ENCODE results near the gene TPO.

Gene TPO

DNA sequence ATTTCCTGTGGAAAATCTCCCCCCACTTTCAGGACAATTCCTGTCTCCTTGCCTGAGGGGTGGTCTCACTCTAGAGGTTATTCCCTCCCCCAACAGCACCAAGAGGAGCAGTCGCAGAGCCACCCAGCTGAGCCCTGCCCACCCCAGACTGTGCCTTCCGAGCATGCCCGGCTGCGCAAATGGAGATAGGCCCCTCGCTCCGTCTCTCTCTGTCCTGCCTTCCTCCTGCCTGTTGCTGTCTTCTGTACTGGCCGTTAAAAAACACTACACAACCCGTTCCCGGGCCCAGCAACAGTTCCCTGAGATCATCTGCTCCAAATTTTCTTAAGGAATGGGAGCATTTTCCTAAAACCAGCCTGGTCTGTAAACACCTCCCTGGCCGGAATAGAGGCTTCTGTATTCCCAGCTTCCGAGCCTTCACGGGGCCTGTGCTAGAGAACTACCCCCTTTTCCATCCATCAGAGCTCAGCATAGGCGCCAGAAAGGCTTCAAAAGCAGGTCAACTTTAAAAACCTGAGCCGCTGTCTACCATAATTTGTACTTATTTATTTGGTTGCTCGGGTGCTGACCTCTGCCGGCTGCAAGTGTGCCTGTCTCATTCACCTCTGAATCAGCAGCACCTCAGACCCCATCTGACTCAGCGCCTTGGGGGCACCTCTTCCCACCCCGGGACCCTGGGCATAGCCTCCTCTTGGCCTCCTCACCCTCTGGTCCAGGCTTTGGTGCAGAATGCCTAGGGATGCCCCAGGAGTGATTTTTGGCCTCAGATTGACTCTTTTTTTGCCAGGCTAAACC lies 171.6 kb downstream of the TPO start:
- H3K27me3 ChIP-seq (ENCODE audit: insufficient read depth, poor library complexity, severe bottlenecking), result no peaks in the 10 kb centered on the region
- peak; percentile 12; the same call in 1 of the 3 replicates for ATAC-seq (ENCODE audit: low read depth)
- H3K9me3 ChIP-seq (ENCODE audit: severe bottlenecking), result no peaks in the 10 kb centered on the region
- DNase-seq (ENCODE audit: low spot score), result peak; percentile 46
- H3K36me3 ChIP-seq (ENCODE audit: low read depth), result no peaks in the 10 kb centered on the region
- TF ChIP-seq, protein P1, sequence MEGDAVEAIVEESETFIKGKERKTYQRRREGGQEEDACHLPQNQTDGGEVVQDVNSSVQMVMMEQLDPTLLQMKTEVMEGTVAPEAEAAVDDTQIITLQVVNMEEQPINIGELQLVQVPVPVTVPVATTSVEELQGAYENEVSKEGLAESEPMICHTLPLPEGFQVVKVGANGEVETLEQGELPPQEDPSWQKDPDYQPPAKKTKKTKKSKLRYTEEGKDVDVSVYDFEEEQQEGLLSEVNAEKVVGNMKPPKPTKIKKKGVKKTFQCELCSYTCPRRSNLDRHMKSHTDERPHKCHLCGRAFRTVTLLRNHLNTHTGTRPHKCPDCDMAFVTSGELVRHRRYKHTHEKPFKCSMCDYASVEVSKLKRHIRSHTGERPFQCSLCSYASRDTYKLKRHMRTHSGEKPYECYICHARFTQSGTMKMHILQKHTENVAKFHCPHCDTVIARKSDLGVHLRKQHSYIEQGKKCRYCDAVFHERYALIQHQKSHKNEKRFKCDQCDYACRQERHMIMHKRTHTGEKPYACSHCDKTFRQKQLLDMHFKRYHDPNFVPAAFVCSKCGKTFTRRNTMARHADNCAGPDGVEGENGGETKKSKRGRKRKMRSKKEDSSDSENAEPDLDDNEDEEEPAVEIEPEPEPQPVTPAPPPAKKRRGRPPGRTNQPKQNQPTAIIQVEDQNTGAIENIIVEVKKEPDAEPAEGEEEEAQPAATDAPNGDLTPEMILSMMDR (IDR thresholded peaks at IDR 0.05; ENCODE audit: poor library complexity, severe bottlenecking), result peak; percentile 57
- H3K4me3 ChIP-seq (ENCODE audit: severe bottlenecking), result no peak overlapping the region
- H3K27ac ChIP-seq (ENCODE audit: poor library complexity, severe bottlenecking), result no peak overlapping the region
- peaks cover 14% of the 10 kb centered on the region for H3K4me1 ChIP-seq (ENCODE audit: insufficient read depth, poor library complexity, severe bottlenecking)

DNA sequence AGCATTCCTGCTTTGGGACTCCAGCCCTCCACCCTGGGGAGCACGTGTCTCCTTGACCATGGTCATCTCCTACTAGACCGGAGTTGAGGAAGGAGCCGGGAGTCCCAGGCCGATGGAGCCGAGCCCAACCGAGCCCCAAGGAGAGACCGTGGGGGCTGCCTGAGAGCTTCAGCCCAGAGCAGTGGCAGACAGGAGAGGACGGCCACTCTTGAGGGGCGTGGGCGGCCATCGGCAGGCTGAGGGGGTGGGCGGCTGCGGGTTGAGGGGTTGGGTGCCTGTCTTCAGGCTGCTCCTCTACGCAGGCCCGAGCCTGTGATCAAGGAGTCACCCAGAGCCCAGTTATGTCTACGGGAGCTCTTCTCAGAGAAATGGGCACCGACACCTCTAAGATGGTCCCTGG lies 172.4 kb downstream of the TPO start:
- Histone ChIP-seq H3K27ac (ENCODE audit: poor library complexity, severe bottlenecking) (peak overlapping the region; percentile 43), H3K4me3 (ENCODE audit: severe bottlenecking) (no peak overlapping the region), H3K4me1 (ENCODE audit: insufficient read depth, poor library complexity, severe bottlenecking) (peaks cover 10% of the 10 kb centered on the region), H3K36me3 (ENCODE audit: low read depth) (no peaks in the 10 kb centered on the region), H3K27me3 (ENCODE audit: insufficient read depth, poor library complexity, severe bottlenecking) (no peaks in the 10 kb centered on the region), H3K9me3 (ENCODE audit: severe bottlenecking) (no peaks in the 10 kb centered on the region)
- TF ChIP-seq, protein P1 (IDR thresholded peaks at IDR 0.05; ENCODE audit: poor library complexity, severe bottlenecking), result no peak
- no peak for ATAC-seq (ENCODE audit: low read depth)
- DNase-seq (ENCODE audit: low spot score), result peak; percentile 51

GRCh38 chr2:1586251-1586922 lies 173.1 kb downstream of the TPO start:
- Histone ChIP-seq H3K36me3 (ENCODE audit: low read depth) (no peaks in the 10 kb centered on the region), H3K27me3 (ENCODE audit: insufficient read depth, poor library complexity, severe bottlenecking) (no peaks in the 10 kb centered on the region), H3K9me3 (ENCODE audit: severe bottlenecking) (no peaks in the 10 kb centered on the region), H3K27ac (ENCODE audit: poor library complexity, severe bottlenecking) (peak overlapping the region; percentile 43), H3K4me3 (ENCODE audit: severe bottlenecking) (no peak overlapping the region), H3K4me1 (ENCODE audit: insufficient read depth, poor library complexity, severe bottlenecking) (peaks cover 10% of the 10 kb centered on the region)
- DNase-seq (ENCODE audit: low spot score), result peak; percentile 35
- no peak for ATAC-seq (ENCODE audit: low read depth)
- TF ChIP-seq, protein P1 (IDR thresholded peaks at IDR 0.05; ENCODE audit: poor library complexity, severe bottlenecking), result no peak

GRCh38 chr2:1586923-1587840 lies 173.9 kb downstream of the TPO start:
- peak overlapping the region; percentile 43 for H3K27ac ChIP-seq (ENCODE audit: poor library complexity, severe bottlenecking)
- TF ChIP-seq, protein P1 (IDR thresholded peaks at IDR 0.05; ENCODE audit: poor library complexity, severe bottlenecking), result no peak
- ATAC-seq (ENCODE audit: low read depth) (peak; percentile 80), DNase-seq (ENCODE audit: low spot score) (peak; percentile 71)
- H3K4me3 ChIP-seq (ENCODE audit: severe bottlenecking), result no peak overlapping the region
- H3K27me3 ChIP-seq (ENCODE audit: insufficient read depth, poor library complexity, severe bottlenecking), result no peaks in the 10 kb centered on the region
- H3K36me3 ChIP-seq (ENCODE audit: low read depth), result no peaks in the 10 kb centered on the region
- no peaks in the 10 kb centered on the region for H3K9me3 ChIP-seq (ENCODE audit: severe bottlenecking)
- peaks cover 10% of the 10 kb centered on the region for H3K4me1 ChIP-seq (ENCODE audit: insufficient read depth, poor library complexity, severe bottlenecking)

All from RWPE2 (cell line).